AG04449 (cell line): ENCODE measurements around the gene PER3.

Source experiments
- CTCF ChIA-PET: fragments of 350-600 bp; formaldehyde crosslinking; extraction: SDS; loops from one replicate; lab custom pipeline; 2021; ENCODE audit warnings: antibody characterized with exemption; lab: Yijun Ruan, JAX
- POLR2A ChIA-PET: fragments of 400-600, 350-600 bp; formaldehyde crosslinking; extraction: SDS; loops from one replicate; lab custom pipeline; 2020; ENCODE audit warnings: antibody characterized with exemption, inconsistent platforms; lab: Yijun Ruan, JAX
- DNase-seq: peaks from one replicate; pipeline ENCODE4 v3.0.0-alpha.2; 2010; ENCODE audit warnings: low read depth, low spot score
- H3K4me3 ChIP-seq: 2 replicates; pipeline ENCODE4 v1.5.1; 2011; ENCODE audit warnings: low read depth, mild to moderate bottlenecking, control low read depth, low read length
- CTCF ChIP-seq: IDR thresholded peaks from one replicate; pipeline ENCODE4 v1.5.1; 2011; ENCODE audit warnings: mild to moderate bottlenecking, moderate library complexity, low read length, control low read depth, inconsistent platforms; ENCODE audit not compliant: insufficient read depth; ENCODE audit errors: missing control alignments

The PER3 gene

DNA sequence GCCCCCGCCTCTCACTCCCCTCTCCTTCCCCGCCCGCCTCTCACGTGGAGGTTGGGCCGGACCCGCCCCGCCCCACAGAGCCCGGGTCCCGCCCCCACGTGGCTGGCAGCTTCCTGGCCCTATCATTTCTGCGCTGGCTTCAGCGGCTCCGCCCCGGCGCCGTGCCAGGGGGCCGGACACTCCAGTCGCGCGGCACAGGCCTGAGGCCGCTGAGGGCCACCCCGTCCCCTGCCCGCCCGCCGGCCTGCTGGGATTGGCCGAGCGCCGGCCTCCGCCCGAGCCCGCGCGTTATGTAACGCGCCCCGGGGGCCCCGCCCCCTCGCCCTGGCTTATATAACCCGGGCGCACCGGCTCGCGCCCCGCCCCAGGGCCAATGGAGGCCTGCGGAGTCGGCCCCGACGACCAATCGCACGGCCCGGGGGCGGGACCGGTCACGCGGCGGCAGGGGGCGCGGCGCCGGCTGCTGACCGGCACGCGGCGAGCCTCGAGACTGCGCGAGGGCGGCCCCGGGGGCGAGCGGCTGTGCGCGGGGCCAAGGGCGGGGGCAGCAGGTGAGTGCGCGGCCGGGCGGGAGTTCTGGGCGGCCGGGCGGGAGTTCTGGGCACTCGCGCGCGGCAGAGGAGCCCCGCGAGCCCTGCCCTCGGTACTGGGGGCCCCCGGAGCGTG is at the start of gene PER3:
Gene PER3 (plus strand): TSS at position 466 of the 666 bp plus-strand sequence. CDS start 587 bp downstream, outside the sequence.
- ChIA-PET CTCF (interaction anchor here (1.5 to 2.0 kb wide), 2 partner anchors 10 to 116 kb away, joined by 3 to 6 read pairs; no protein-coding TSS in a partner anchor), POLR2A (interaction anchor here (0.6 kb wide), 1 partner anchor 12 kb away, joined by 4 read pairs; no protein-coding TSS in a partner anchor)
- peak; percentile 61 for DNase-seq
- peak within 1 kb of the TSS; percentile 60 for H3K4me3 ChIP-seq
- TF ChIP-seq CTCF = no peak

DNA sequence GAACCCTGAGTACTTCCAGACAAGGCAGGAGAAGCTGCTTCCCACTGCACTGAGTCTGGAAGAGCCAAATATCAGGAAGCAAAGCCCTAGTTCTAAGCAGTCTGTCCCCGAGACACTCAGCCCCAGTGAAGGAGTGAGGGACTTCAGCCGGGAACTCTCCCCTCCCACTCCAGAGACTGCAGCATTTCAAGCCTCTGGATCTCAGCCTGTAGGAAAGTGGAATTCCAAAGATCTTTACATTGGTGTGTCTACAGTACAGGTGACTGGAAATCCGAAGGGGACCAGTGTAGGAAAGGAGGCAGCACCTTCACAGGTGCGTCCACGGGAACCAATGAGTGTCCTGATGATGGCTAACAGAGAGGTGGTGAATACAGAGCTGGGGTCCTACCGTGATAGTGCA is 46.0 kb upstream of the PER3 start:
- no peak for DNase-seq
- CTCF ChIA-PET = interaction anchor here (1.9 to 10.5 kb wide), 3 partner anchors 13 to 71 kb away, joined by 4 to 146 read pairs (median 71); no protein-coding TSS in a partner anchor
- TF ChIP-seq CTCF = no peak
- POLR2A ChIA-PET = no interaction called here
- H3K4me3 ChIP-seq = no peak overlapping the region

- no peak for TF ChIP-seq CTCF
- no peak overlapping the region for H3K4me3 ChIP-seq
- ChIA-PET CTCF (interaction anchor here (7.8 to 10.5 kb wide), 2 partner anchors 8 to 76 kb away, joined by 71 to 146 read pairs; no protein-coding TSS in a partner anchor), POLR2A (no interaction called here)
- no peak for DNase-seq
Observed at GRCh38 chr1:7743346-7743745, 40.7 kb upstream of the PER3 start.

- no peak for DNase-seq
- TF ChIP-seq CTCF = no peak
- ChIA-PET CTCF (interaction anchor here (0.6 to 11.5 kb wide), 3 partner anchors 10 to 790 kb away, joined by 3 to 1214 read pairs (median 8); no protein-coding TSS in a partner anchor), POLR2A (no interaction called here)
- no peak overlapping the region for H3K4me3 ChIP-seq
Observed at GRCh38 chr1:7744882-7745281, 39.2 kb upstream of the PER3 start.

GRCh38 chr1:7745783-7746182 is 38.3 kb upstream of the PER3 start:
- no peak for DNase-seq
- no peak overlapping the region for H3K4me3 ChIP-seq
- TF ChIP-seq CTCF = no peak
- ChIA-PET CTCF (interaction anchor here (0.6 to 11.5 kb wide), 3 partner anchors 9 to 74 kb away, joined by 3 to 1214 read pairs (median 8); no protein-coding TSS in a partner anchor), POLR2A (no interaction called here)

DNA sequence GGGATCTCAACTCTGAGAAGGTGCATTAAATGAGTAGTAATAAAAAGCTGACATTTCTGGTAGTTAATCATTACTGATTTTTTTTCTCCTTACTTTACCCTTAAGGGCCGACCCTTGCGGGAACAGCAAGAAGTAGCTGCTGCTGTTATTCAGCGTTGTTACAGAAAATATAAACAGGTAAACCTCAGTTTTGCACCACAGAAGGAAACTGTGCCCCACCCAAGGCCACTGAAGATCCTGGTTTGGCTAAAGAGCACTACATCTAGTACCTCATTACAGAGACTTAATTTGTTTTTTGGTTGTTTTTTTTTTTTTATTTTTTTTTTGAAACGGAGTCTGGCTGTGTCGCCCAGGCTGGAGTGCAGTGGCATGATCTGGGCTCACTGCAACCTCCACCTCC is 36.5 kb upstream of the PER3 start:
- DNase-seq = no peak
- no peak overlapping the region for H3K4me3 ChIP-seq
- CTCF ChIA-PET = interaction anchor here (7.3 to 11.5 kb wide), 2 partner anchors 9 to 76 kb away, joined by 146 to 1214 read pairs; no protein-coding TSS in a partner anchor
- TF ChIP-seq CTCF = no peak
- POLR2A ChIA-PET = no interaction called here
